ENCODE results near the gene EYS.
"Not testable (repeated sequence)": the region's sequence is repeated elsewhere in the genome, so short reads cannot be mapped to it uniquely, and the experiment has no call there.

The EYS gene

GRCh38 chr6:63926950-63927927 lies 1779.8 kb downstream of the EYS start:
- no peak for DNase-seq

GRCh38 chr6:63926258-63926780 lies 1780.7 kb downstream of the EYS start:
- no peak for DNase-seq

- DNase-seq, result no peak
These were observed 1783.8 kb downstream of the EYS start for GRCh38 chr6:63923139-63923739.

- DNase-seq, result no peak
These were observed 1787.4 kb downstream of the EYS start for GRCh38 chr6:63919556-63920110.

- no peak for DNase-seq
These were observed 1794.1 kb downstream of the EYS start for GRCh38 chr6:63912887-63913286.

GRCh38 chr6:63910863-63911551 lies 1796.0 kb downstream of the EYS start:
- DNase-seq, result no peak

GRCh38 chr6:63904650-63905248 lies 1802.3 kb downstream of the EYS start:
- DNase-seq, result no peak

GRCh38 chr6:63899550-63899949 lies 1807.5 kb downstream of the EYS start:
- DNase-seq, result no peak

- no peak for DNase-seq
These were observed 1809.1 kb downstream of the EYS start for GRCh38 chr6:63897952-63898351.

GRCh38 chr6:63897459-63897858 lies 1809.6 kb downstream of the EYS start:
- DNase-seq, result no peak

GRCh38 chr6:63888416-63888815 lies 1818.6 kb downstream of the EYS start:
- no peak for DNase-seq

- DNase-seq, result not testable (repeated sequence)
These were observed 1819.2 kb downstream of the EYS start for GRCh38 chr6:63887804-63888203.

GRCh38 chr6:63887002-63887751 lies 1819.8 kb downstream of the EYS start:
- no peak for DNase-seq

GRCh38 chr6:63886341-63886740 lies 1820.7 kb downstream of the EYS start:
- no peak for DNase-seq

GRCh38 chr6:63883597-63883996 lies 1823.4 kb downstream of the EYS start:
- no peak for DNase-seq

GRCh38 chr6:63882208-63882607 lies 1824.8 kb downstream of the EYS start:
- DNase-seq, result no peak

GRCh38 chr6:63881791-63882190 lies 1825.2 kb downstream of the EYS start:
- DNase-seq, result no peak

GRCh38 chr6:63872233-63872632 lies 1834.8 kb downstream of the EYS start:
- DNase-seq, result no peak

- no peak for DNase-seq
These were observed 1838.7 kb downstream of the EYS start for GRCh38 chr6:63868351-63868750.

GRCh38 chr6:63864671-63865318 lies 1842.2 kb downstream of the EYS start:
- DNase-seq, result no peak

- DNase-seq, result no peak
These were observed 1843.0 kb downstream of the EYS start for GRCh38 chr6:63864061-63864460.

Measured in NCI-H510A (cell line).